Astrocyte of the spinal cord (primary cell): ENCODE results near the gene PDHX.

Source experiments
- DNase-seq: peaks from one replicate; pipeline ENCODE4 v3.0.0; 2011; ENCODE audit warnings: low read depth, low spot score
- H3K4me3 ChIP-seq: 2 replicates; pipeline ENCODE4 v1.5.1; 2011; ENCODE audit warnings: low read depth, mild to moderate bottlenecking, low read length, moderate library complexity
- in situ Hi-C: cut with HindIII; loops from 2 replicates; pipeline ENCODE4 v1.10.0; 2017; ENCODE audit warnings: low sequenced_read_pairs
- TF ChIP-seq, protein P1 (sequence below): IDR thresholded peaks from 2 replicates; pipeline ENCODE4 v1.5.1; 2012; ENCODE audit warnings: low read depth, mild to moderate bottlenecking, low read length, inconsistent platforms

Gene PDHX

DNA sequence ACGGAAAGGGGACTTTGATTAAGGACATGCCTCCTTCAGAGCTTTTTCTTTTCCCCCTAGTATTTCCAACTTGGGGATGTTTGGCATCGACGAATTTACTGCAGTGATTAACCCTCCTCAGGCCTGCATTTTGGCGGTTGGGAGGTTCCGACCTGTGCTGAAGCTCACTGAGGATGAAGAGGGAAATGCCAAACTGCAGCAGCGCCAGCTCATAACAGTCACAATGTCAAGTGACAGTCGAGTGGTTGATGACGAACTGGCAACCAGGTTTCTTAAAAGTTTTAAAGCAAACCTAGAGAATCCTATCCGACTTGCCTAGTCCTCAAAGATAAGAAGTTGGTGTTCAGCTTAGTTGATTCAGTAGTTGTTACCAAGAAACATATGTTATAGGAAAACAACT, 78.4 kb downstream of the PDHX start:
- H3K4me3 ChIP-seq = no peak overlapping the region
- TF ChIP-seq, protein P1, sequence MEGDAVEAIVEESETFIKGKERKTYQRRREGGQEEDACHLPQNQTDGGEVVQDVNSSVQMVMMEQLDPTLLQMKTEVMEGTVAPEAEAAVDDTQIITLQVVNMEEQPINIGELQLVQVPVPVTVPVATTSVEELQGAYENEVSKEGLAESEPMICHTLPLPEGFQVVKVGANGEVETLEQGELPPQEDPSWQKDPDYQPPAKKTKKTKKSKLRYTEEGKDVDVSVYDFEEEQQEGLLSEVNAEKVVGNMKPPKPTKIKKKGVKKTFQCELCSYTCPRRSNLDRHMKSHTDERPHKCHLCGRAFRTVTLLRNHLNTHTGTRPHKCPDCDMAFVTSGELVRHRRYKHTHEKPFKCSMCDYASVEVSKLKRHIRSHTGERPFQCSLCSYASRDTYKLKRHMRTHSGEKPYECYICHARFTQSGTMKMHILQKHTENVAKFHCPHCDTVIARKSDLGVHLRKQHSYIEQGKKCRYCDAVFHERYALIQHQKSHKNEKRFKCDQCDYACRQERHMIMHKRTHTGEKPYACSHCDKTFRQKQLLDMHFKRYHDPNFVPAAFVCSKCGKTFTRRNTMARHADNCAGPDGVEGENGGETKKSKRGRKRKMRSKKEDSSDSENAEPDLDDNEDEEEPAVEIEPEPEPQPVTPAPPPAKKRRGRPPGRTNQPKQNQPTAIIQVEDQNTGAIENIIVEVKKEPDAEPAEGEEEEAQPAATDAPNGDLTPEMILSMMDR = no peak
- DNase-seq = no peak
- in situ Hi-C loops = no loop called here

DNA sequence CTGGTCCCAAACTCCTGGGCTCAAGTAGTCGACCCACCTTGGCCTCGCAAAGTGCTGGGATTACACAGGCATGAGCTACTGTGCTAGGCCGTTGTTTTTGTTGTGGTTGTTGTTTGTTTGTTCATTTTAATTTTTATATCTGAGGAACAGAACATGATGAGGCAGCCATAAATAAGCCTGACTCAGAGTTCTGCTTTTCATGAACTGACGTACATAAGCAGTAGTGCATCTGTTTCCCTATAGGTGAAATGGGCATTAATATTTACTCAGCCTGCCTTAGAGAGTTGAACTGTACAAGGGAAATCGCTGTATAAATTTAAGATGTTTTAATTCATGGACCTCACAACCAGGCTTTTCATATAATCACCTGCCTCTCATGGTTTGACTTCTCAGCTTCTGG, 80.5 kb downstream of the PDHX start:
- no peak for DNase-seq
- in situ Hi-C loops = no loop called here

DNA sequence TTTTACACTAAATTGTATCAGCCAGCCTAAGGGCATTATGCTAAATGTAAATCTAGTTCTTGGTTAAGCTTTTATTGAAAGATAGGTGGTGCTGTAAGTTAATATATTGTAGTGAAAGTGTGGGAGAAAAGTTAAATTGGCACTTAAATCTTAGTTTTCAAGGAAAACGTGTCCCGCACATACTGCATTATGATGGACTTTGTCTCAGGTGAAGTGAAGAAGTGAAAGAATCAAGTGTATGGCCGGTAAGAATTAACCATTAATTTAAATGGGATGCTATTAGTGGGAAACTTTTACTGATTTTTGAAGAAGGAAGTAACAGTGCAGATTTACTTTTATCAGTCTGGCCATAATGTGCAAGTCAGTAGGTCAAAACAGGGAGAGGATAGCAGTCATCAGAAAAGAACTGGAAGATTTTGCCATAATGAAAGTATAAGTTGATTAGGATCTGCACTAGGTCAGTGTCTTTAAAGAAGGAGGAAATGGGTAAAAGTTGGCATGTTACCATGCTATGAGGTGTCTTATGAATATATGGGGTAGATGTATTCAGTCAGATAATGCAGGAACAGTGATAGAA, 81.6 kb downstream of the PDHX start:
- DNase-seq = peak; percentile 73
- TF ChIP-seq, protein P1 = peak; percentile 45
- no peak overlapping the region for H3K4me3 ChIP-seq
- in situ Hi-C loops = no loop called here

More for the DNA sequence above, 80.5 kb downstream of the PDHX start:
- TF ChIP-seq, protein P1 = no peak
- H3K4me3 ChIP-seq = no peak overlapping the region

DNA sequence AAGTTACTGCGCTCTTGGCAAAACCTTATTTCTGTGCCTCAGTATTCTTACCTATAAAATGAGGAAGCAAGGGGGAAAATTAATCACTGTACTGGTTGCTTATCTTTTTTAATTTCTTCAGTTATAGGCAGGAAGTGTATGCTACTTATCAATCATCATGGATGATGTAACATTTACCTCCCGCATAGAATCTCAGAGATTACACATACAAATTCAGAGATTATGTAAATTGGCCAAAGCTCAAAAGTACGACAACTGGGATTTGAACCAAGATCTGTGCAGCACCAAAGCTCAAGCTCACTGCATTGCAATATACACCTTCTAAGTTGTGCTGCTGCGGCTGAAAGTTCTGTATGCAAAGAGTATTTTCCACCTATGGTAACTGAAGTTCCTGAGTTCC, 83.0 kb downstream of the PDHX start:
- no peak overlapping the region for H3K4me3 ChIP-seq
- TF ChIP-seq, protein P1 = no peak
- DNase-seq = no peak
- in situ Hi-C loops = no loop called here

DNA sequence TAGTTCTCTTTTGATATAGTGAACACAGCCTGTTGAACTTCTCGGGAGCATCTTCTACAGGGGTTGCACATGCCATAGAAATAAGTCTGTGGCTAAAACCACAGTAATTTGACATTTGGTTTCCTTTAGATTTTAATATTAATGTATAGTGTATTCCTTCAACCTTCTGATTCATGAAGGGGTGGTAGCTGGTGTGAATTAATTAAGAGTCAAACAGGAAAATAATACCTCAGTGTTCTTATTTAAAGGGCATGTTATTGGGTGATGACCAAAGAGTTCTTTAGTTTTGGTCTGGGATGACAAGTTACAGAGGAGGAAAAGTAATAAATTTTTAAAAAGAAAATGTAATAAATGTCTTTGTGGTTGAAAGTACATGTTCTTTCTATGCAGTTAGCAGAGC, 86.8 kb downstream of the PDHX start:
- TF ChIP-seq, protein P1 = no peak
- no peak overlapping the region for H3K4me3 ChIP-seq
- in situ Hi-C loops = no loop called here
- no peak for DNase-seq

DNA sequence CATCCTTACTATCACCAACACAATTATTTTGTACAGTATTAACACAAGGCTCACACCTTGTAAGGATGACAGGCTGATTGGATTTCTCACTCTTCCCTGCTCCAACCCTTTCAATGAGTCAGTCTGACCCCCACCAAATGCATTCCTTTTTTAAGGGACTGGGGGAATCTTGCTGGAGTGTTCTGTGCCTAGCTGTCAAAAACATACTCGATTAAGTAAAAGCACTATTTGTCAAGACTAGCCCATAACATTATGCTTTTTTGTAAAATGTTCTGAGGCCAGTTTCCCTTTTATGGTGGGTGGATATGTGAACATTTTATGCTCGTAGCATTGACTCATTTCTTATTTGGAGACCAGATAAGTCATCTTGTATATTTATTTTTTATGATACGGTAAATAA, 87.2 kb downstream of the PDHX start:
- in situ Hi-C loops = no loop called here
- H3K4me3 ChIP-seq = no peak overlapping the region
- TF ChIP-seq, protein P1 = no peak
- peak; percentile 31 for DNase-seq
